Metanephros (tissue), 1 donor: Measurements from ENCODE around the gene FBXO33. TPM values are rescaled to one million over a fixed set of nuclear protein-coding genes. Genes with fewer than 3 reads are reported as not detected.

ENCODE experiments used
- total RNA-seq: library from RNA; depleted of rRNA; stranded (reverse); fragments of >200 nt; gene quantifications from one replicate; pipeline ENCODE4 v1.2.3, GENCODE V29; 2014

FBXO33 gene
- total RNA-seq, result 17.3 TPM

GRCh38 chr14:39432179-39432618, at the start of gene FBXO33:
Gene FBXO33 (minus strand): TSS chr14:39432433. CDS start chr14:39432162, 271 bp downstream.

Other genes with a start within 250 kb of the FBXO33 start
- gene MIA2, start 198.5 kb downstream of the FBXO33 start, total RNA-seq, result 41.4 TPM